K562 treated with DMSO at 1 percent for 24 hours (cell line): ENCODE measurements around the gene TGFBR1. TPM values are rescaled to one million over a fixed set of nuclear protein-coding genes. Genes with fewer than 3 reads are reported as not detected.

Experiments
- total RNA-seq: library from RNA; unstranded; fragments of 300-600 nt; gene quantifications from 2 replicates; pipeline ENCODE4 v1.2.3, GENCODE V29; 2022; ENCODE audit warnings: low read depth; ENCODE audit not compliant: insufficient read depth

The TGFBR1 gene
- total RNA-seq: 20.0 and 21.3 TPM in 2 replicates

GRCh38 chr9:99104459-99105151 is at the start of gene TGFBR1:
TSS of gene TGFBR1 (plus strand) at chr9:99105113. CDS start at chr9:99105206, 93 bp downstream.

Other genes starting within 250 kb of the TGFBR1 start
- gene COL15A1, start 161.2 kb upstream of the TGFBR1 start, total RNA-seq: 7.0 and 9.3 TPM in 2 replicates
- gene ALG2, start 116.8 kb downstream of the TGFBR1 start, total RNA-seq: 28.1 and 31.0 TPM in 2 replicates
- 358 and 386 TPM in 2 replicates for gene SEC61B, start 117.2 kb downstream of the TGFBR1 start, total RNA-seq